A549 (cell line): ENCODE data around the gene LIPH. TPM values are rescaled to one million over a fixed set of nuclear protein-coding genes. Genes with fewer than 3 reads are reported as not detected.
A peak's percentile ranks its signal among the peaks of the same experiment; 100 is the strongest.

ENCODE experiments used
- ATAC-seq, 2 experiments: fragments of 200-7000 bp in 1 of 2; fragments of >200 bp in 1 of 2; cut with Nextera tagmentation in 1 of 2; cut with Tn5 transposase in 1 of 2; 3 replicates each; pipeline versions ENCODE4 v1.8.0 to v1.9.1; 2018 to 2020; ENCODE audit warnings: mild to moderate bottlenecking in 1 of 2, moderate library complexity in 1 of 2
- CTCF ChIA-PET: fragments of 300-600 bp; sonication (Branson Sonifier 250); formaldehyde crosslinking; extraction: SDS; loops from one replicate; lab custom pipeline; 2021; ENCODE audit warnings: antibody characterized with exemption, inconsistent platforms; lab: Yijun Ruan, JAX
- POLR2A ChIA-PET: fragments of 350-600 bp; formaldehyde crosslinking; extraction: SDS; loops from one replicate; lab custom pipeline; 2021; ENCODE audit warnings: antibody characterized with exemption, inconsistent platforms; lab: Yijun Ruan, JAX
- DNase-seq, 2 experiments: peaks; one replicate each; pipeline versions ENCODE4 v3.0.0 to v3.0.0-alpha.2; 2011 to 2016; ENCODE audit warnings: low read depth in 1 of 2, low spot score in 1 of 2
- FAIRE-seq: peaks from 2 replicates; lab custom pipeline; 2011; peaks lifted over from hg19 to GRCh38; lab: Jason Lieb, UNC
- H3K27ac ChIP-seq, 2 experiments: fragments of >200 bp; sonication (Bioruptor Twin); formaldehyde crosslinking; 3 replicates each; pipeline ENCODE4 v1.5.1; 2016 to 2017
- H3K4me1 ChIP-seq: fragments of >200 bp; sonication (Bioruptor Twin); formaldehyde crosslinking; 3 replicates; pipeline ENCODE4 v1.6.1; 2016
- H3K4me2 ChIP-seq: fragments of >200 bp; sonication (Bioruptor Twin); formaldehyde crosslinking; 3 replicates; pipeline ENCODE4 v1.6.1; 2016
- H3K4me3 ChIP-seq: fragments of >200 bp; sonication (Bioruptor Twin); formaldehyde crosslinking; 3 replicates; pipeline ENCODE4 v1.5.1; 2016
- H3K9me3 ChIP-seq: fragments of >200 bp; sonication (Bioruptor Twin); formaldehyde crosslinking; 3 replicates; pipeline ENCODE4 v1.6.1; 2016
- BCL3 ChIP-seq: fragments of >200 bp; sonication (Bioruptor Twin); formaldehyde crosslinking; IDR thresholded peaks from 3 replicates; pipeline ENCODE4 v1.6.1; 2016
- BHLHE40 ChIP-seq: IDR thresholded peaks from 2 replicates; pipeline ENCODE4 v1.6.1; 2012; ENCODE audit warnings: low read depth, low read length, inconsistent platforms
- CEBPB ChIP-seq, 2 experiments: fragments of >200 bp in 1 of 2; sonication (Bioruptor Twin) in 1 of 2; formaldehyde crosslinking in 1 of 2; IDR thresholded peaks; 2 replicates each; pipeline ENCODE4 v1.6.1; 2012 to 2016
- E2F6 ChIP-seq: IDR thresholded peaks from 2 replicates; pipeline ENCODE4 v1.6.1; 2012; ENCODE audit warnings: low read depth, borderline replicate concordance
- FOXS1 ChIP-seq: fragments of 250-450 bp; sonication (Bioruptor Pico); IDR thresholded peaks from 2 replicates; pipeline ENCODE4 v1.5.0; 2020; ENCODE audit warnings: mild to moderate bottlenecking, moderate library complexity
- HOXB13 ChIP-seq: fragments of 250-450 bp; sonication (Bioruptor Pico); IDR thresholded peaks from 2 replicates; pipeline ENCODE4 v1.5.0; 2020; ENCODE audit warnings: low read depth, mild to moderate bottlenecking, moderate library complexity
- MAFK ChIP-seq: fragments of 450-650 bp; IDR thresholded peaks from 2 replicates; pipeline ENCODE4 v1.6.1; 2014; ENCODE audit not compliant: partially characterized antibody
- MAZ ChIP-seq: fragments of 150-350 bp; IDR thresholded peaks from 2 replicates; pipeline ENCODE4 v1.6.1; 2014; ENCODE audit warnings: antibody characterized with exemption, low read depth, low read length, borderline replicate concordance
- NPAS2 ChIP-seq: fragments of 250-450 bp; sonication (Bioruptor Pico); IDR thresholded peaks from 2 replicates; pipeline ENCODE4 v1.8.0; 2022; ENCODE audit warnings: mild to moderate bottlenecking, moderate library complexity, borderline replicate concordance
- PHF8 ChIP-seq: fragments of 200-600 bp; sonication (generic); IDR thresholded peaks from 2 replicates; pipeline ENCODE4 v1.6.1; 2016; ENCODE audit warnings: low read depth, mild to moderate bottlenecking, antibody characterized with exemption, moderate library complexity, borderline replicate concordance
- RAD21 ChIP-seq, 2 experiments: fragments of >200 bp in 1 of 2; sonication (Bioruptor Twin) in 1 of 2; formaldehyde crosslinking in 1 of 2; IDR thresholded peaks in 1 of 2; conservative IDR thresholded peaks in 1 of 2; 2 replicates in 1 of 2; 3 replicates in 1 of 2; pipeline ENCODE4 v1.6.1; 2012 to 2018; ENCODE audit warnings: inconsistent platforms in 1 of 2
- RCOR1 ChIP-seq: fragments of 150-350 bp; IDR thresholded peaks from 2 replicates; pipeline ENCODE4 v1.6.1; 2014; ENCODE audit warnings: antibody characterized with exemption, low read length, low read depth
- REST ChIP-seq: fragments of 200-600 bp; sonication (generic); IDR thresholded peaks from 2 replicates; pipeline ENCODE4 v1.6.1; 2016; ENCODE audit warnings: antibody characterized with exemption, mild to moderate bottlenecking, moderate library complexity
- SREBF2 ChIP-seq: fragments of 450-650 bp; IDR thresholded peaks from 2 replicates; pipeline ENCODE4 v1.6.1; 2014; ENCODE audit warnings: mild to moderate bottlenecking, moderate library complexity
- TFCP2L1 ChIP-seq: fragments of 250-450 bp; sonication (Bioruptor Pico); IDR thresholded peaks from 2 replicates; pipeline ENCODE4 v1.5.0; 2021; ENCODE audit warnings: mild to moderate bottlenecking
- USF2 ChIP-seq: fragments of 450-650 bp; IDR thresholded peaks from 2 replicates; pipeline ENCODE4 v1.6.1; 2014; ENCODE audit warnings: antibody characterized with exemption
- ZNF302 ChIP-seq: fragments of 250-450 bp; sonication (Bioruptor Pico); IDR thresholded peaks from 2 replicates; pipeline ENCODE4 v1.9.0; 2021; ENCODE audit warnings: inconsistent platforms, mild to moderate bottlenecking, moderate library complexity
- WGBS: methylation state at CpG from one replicate; pipeline ENCODE4 v1.1.6; 2017; ENCODE audit errors: missing lambda C conversion rate; 5-methylcytosine and 5-hydroxymethylcytosine counted together
- polyA plus RNA-seq, 4 experiments: library from polyadenylated mRNA; depleted of rRNA in 3 of 4; stranded (reverse); fragments of >200 nt; fragmentation: RNase III in 1 of 4; extraction: RNeasy Plus Mini Kit Qiagen cat#74134 plus additional on column Dnase treatment in 1 of 4; gene quantifications; 2 replicates in 3 of 4; 3 replicates in 1 of 4; pipeline ENCODE4 v1.2.3, GENCODE V29; 2011 to 2017

The LIPH gene
- polyA plus RNA-seq, 2 of the 4 experiments (the other 2 are of a cell fraction): 6.9 to 34.9 TPM

- TF ChIP-seq FOXS1 (CRISPR knock-in tag) (no peak), REST (no peak), ZNF302 (CRISPR knock-in tag) (no peak), PHF8 (no peak), USF2 (no peak), NPAS2 (CRISPR knock-in tag) (no peak), RAD21 (conservative IDR thresholded peaks at IDR 0.05 in 1 of 2, IDR thresholded peaks at IDR 0.05 in 1 of 2) (no peak), CEBPB (IDR thresholded peaks at IDR 0.05) (no peak), RCOR1 (no peak), BHLHE40 (no peak)
These were observed 47.8 kb downstream of the LIPH start for GRCh38 chr3:185504636-185505035.

GRCh38 chr3:185503521-185503920, 48.9 kb downstream of the LIPH start:
- Histone ChIP-seq H3K4me3 (no peak overlapping the region), H3K4me1 (no peaks in the 10 kb centered on the region), H3K4me2 (no peak overlapping the region), H3K27ac (no peak overlapping the region), H3K9me3 (no peaks in the 10 kb centered on the region)
- DNase-seq (no peak), FAIRE-seq (no peak), ATAC-seq (no peak)
- TF ChIP-seq TFCP2L1 (CRISPR knock-in tag) (no peak), RCOR1 (no peak), MAFK (no peak), ZNF302 (CRISPR knock-in tag) (no peak), SREBF2 (no peak), HOXB13 (CRISPR knock-in tag) (no peak), E2F6 (no peak), MAZ (no peak), BCL3 (no peak), NPAS2 (CRISPR knock-in tag) (no peak)
- ChIA-PET POLR2A (no interaction called here), CTCF (interaction anchor here (0.6 to 1.7 kb wide), 2 partner anchors 42 to 56 kb away, joined by 3 to 6 read pairs; no protein-coding TSS in a partner anchor)
- WGBS: 50% methylated on average over 1 of the region's 1 CpG

More at GRCh38 chr3:185504636-185505035, 47.8 kb downstream of the LIPH start:
- ATAC-seq: peak in 1 of 2 experiments; percentile 36; a peak in 2 of 6 replicates
- Histone ChIP-seq H3K4me3 (no peak overlapping the region), H3K9me3 (no peaks in the 10 kb centered on the region), H3K4me1 (no peaks in the 10 kb centered on the region), H3K27ac (no peak overlapping the region), H3K4me2 (no peak overlapping the region; the same call in 2 of the 3 replicates)
- 41% methylated on average over 3 of the region's 3 CpGs for WGBS
- peak in 1 of 2 experiments; percentile 20 for DNase-seq
- ChIA-PET POLR2A (no interaction called here), CTCF (interaction anchor here (1.2 kb wide), 1 partner anchor 44 kb away, joined by 4 read pairs; no protein-coding TSS in a partner anchor)
- no peak for FAIRE-seq
